H9 (cell line): Measurements from ENCODE around the gene BRSK1. TPM values are rescaled to one million over a fixed set of nuclear protein-coding genes. Genes with fewer than 3 reads are reported as not detected.

Experiments used
- DNase-seq: peaks from one replicate; pipeline ENCODE4 v3.0.0-alpha.2; 2017
- H2AFZ ChIP-seq: one replicate; pipeline ENCODE4 v1.6.1; 2013; ENCODE audit warnings: mild to moderate bottlenecking, low read length, control low read depth, moderate library complexity
- H2AK5ac ChIP-seq: 2 replicates; pipeline ENCODE4 v1.6.1; 2013; ENCODE audit warnings: low read length, control low read depth, mixed read lengths; ENCODE audit not compliant: insufficient read length
- H2BK120ac ChIP-seq: one replicate; pipeline ENCODE4 v1.6.1; 2013; ENCODE audit warnings: low read depth, mild to moderate bottlenecking, low read length, control low read depth, inconsistent platforms; ENCODE audit not compliant: poor library complexity, severe bottlenecking
- H2BK12ac ChIP-seq: 2 replicates; pipeline ENCODE4 v1.6.1; 2013; ENCODE audit warnings: low read length, control low read depth, mixed read lengths, low read depth; ENCODE audit not compliant: insufficient read length
- H2BK15ac ChIP-seq: 2 replicates; pipeline ENCODE4 v1.6.1; 2013; ENCODE audit warnings: low read depth, low read length, control low read depth
- H2BK20ac ChIP-seq: one replicate; pipeline ENCODE4 v1.6.1; 2013; ENCODE audit warnings: low read depth, mild to moderate bottlenecking, low read length, control low read depth, inconsistent platforms; ENCODE audit not compliant: poor library complexity, severe bottlenecking
- H2BK5ac ChIP-seq: 2 replicates; pipeline ENCODE4 v1.6.1; 2013; ENCODE audit warnings: low read length, control low read depth, mixed read lengths; ENCODE audit not compliant: insufficient read length
- H3K14ac ChIP-seq: 2 replicates; pipeline ENCODE4 v1.6.1; 2013; ENCODE audit warnings: low read length, control low read depth; ENCODE audit not compliant: insufficient read depth
- H3K18ac ChIP-seq: 2 replicates; pipeline ENCODE4 v1.6.1; 2013; ENCODE audit warnings: low read depth, mild to moderate bottlenecking, mixed read lengths, low read length, control low read depth; ENCODE audit not compliant: insufficient read length
- H3K23ac ChIP-seq: 2 replicates; pipeline ENCODE4 v1.6.1; 2013; ENCODE audit warnings: low read length, control low read depth, mixed read lengths, low read depth; ENCODE audit not compliant: insufficient read length
- H3K23me2 ChIP-seq: 2 replicates; pipeline ENCODE4 v1.6.1; 2013; ENCODE audit warnings: low read depth, mild to moderate bottlenecking, mixed read lengths, low read length, control low read depth; ENCODE audit not compliant: insufficient read length, poor library complexity, severe bottlenecking
- H3K27ac ChIP-seq: 2 replicates; pipeline ENCODE4 v1.5.1; 2013; ENCODE audit warnings: low read length, control low read depth, mixed read lengths, low read depth; ENCODE audit not compliant: insufficient read length
- H3K27me3 ChIP-seq: 2 replicates; pipeline ENCODE4 v1.6.1; 2013; ENCODE audit warnings: low read length, control low read depth, inconsistent platforms; ENCODE audit not compliant: insufficient read depth
- H3K4ac ChIP-seq: 2 replicates; pipeline ENCODE4 v1.6.1; 2013; ENCODE audit warnings: low read depth, mild to moderate bottlenecking, control low read depth, inconsistent platforms, low read length, moderate library complexity
- H3K4me1 ChIP-seq: 2 replicates; pipeline ENCODE4 v1.6.1; 2013; ENCODE audit warnings: low read length, control low read depth, inconsistent platforms; ENCODE audit not compliant: insufficient read depth
- H3K4me2 ChIP-seq: 2 replicates; pipeline ENCODE4 v1.6.1; 2013; ENCODE audit warnings: low read length, control low read depth, mixed read lengths; ENCODE audit not compliant: insufficient read length, insufficient read depth
- H3K56ac ChIP-seq: 2 replicates; pipeline ENCODE4 v1.6.1; 2013; ENCODE audit warnings: low read depth, mild to moderate bottlenecking, mixed read lengths, low read length, control low read depth; ENCODE audit not compliant: insufficient read length
- H3K79me1 ChIP-seq: 2 replicates; pipeline ENCODE4 v1.6.1; 2013; ENCODE audit warnings: low read depth, mild to moderate bottlenecking, moderate library complexity, low read length, control low read depth, inconsistent platforms; ENCODE audit not compliant: insufficient read depth, poor library complexity, severe bottlenecking
- H3K79me2 ChIP-seq: 2 replicates; pipeline ENCODE4 v1.6.1; 2013; ENCODE audit warnings: low read length, control low read depth, inconsistent platforms; ENCODE audit not compliant: insufficient read depth
- H3K9ac ChIP-seq: 2 replicates; pipeline ENCODE4 v1.6.1; 2013; ENCODE audit warnings: low read length, control low read depth, mixed read lengths; ENCODE audit not compliant: insufficient read length; ENCODE audit errors: extremely low read depth
- H3K9me3 ChIP-seq: one replicate; pipeline ENCODE4 v1.6.1; 2013; ENCODE audit warnings: low read depth, low read length, inconsistent platforms; ENCODE audit not compliant: control insufficient read depth
- H3T11ph ChIP-seq: one replicate; pipeline ENCODE4 v1.6.1; 2013; ENCODE audit warnings: mild to moderate bottlenecking, low read length, control low read depth, inconsistent platforms
- H4K20me1 ChIP-seq: one replicate; pipeline ENCODE4 v1.6.1; 2013; ENCODE audit not compliant: control insufficient read depth, insufficient read length, insufficient read depth
- H4K5ac ChIP-seq: 2 replicates; pipeline ENCODE4 v1.6.1; 2013; ENCODE audit warnings: low read depth, mild to moderate bottlenecking, mixed read lengths, low read length, control low read depth; ENCODE audit not compliant: insufficient read length
- H4K8ac ChIP-seq: replicated peaks from 2 replicates; pipeline ENCODE4 v1.6.1; 2013; ENCODE audit warnings: low read length, control low read depth, mixed read lengths, low read depth; ENCODE audit not compliant: insufficient read length
- H4K91ac ChIP-seq: 2 replicates; pipeline ENCODE4 v1.6.1; 2013; ENCODE audit warnings: low read depth, mild to moderate bottlenecking, moderate library complexity, mixed read lengths, low read length, control low read depth; ENCODE audit not compliant: insufficient read length
- H3K27ac Mint-ChIP-seq, 3 experiments: 2 replicates in 2 of 3; 3 replicates in 1 of 3; pipeline ENCODE4 v1.8.0; 2020 to 2021; ENCODE audit warnings: mixed read lengths in 3 of 3, mild to moderate bottlenecking in 1 of 3, moderate library complexity in 1 of 3
- H3K27me3 Mint-ChIP-seq: 2 replicates; pipeline ENCODE4 v1.8.0; 2021; ENCODE audit warnings: low read depth, mild to moderate bottlenecking, moderate library complexity, mixed read lengths
- H3K36me3 Mint-ChIP-seq, 3 experiments: 2 replicates in 2 of 3; 3 replicates in 1 of 3; pipeline ENCODE4 v1.8.0; 2020 to 2021; ENCODE audit warnings: low read depth in 3 of 3, mixed read lengths in 3 of 3; ENCODE audit not compliant: insufficient read depth in 1 of 3
- H3K4me1 Mint-ChIP-seq, 2 experiments: 2 replicates each; pipeline ENCODE4 v1.8.0; 2020; ENCODE audit warnings: mixed read lengths in 2 of 2
- H3K4me3 Mint-ChIP-seq, 2 experiments: 2 replicates in 1 of 2; 3 replicates in 1 of 2; pipeline ENCODE4 v1.8.0; 2020 to 2021; ENCODE audit warnings: mild to moderate bottlenecking in 2 of 2, mixed read lengths in 2 of 2, moderate library complexity in 1 of 2
- H3K9me3 Mint-ChIP-seq, 2 experiments: 2 replicates in 1 of 2; 3 replicates in 1 of 2; pipeline ENCODE4 v1.8.0; 2020; ENCODE audit warnings: mild to moderate bottlenecking in 2 of 2, mixed read lengths in 2 of 2, moderate library complexity in 1 of 2
- WGBS: extraction: QIAGEN DNeasy Blood & Tissue Kit; methylation state at CpG from one replicate; pipeline ENCODE4 v1.1.7; 2013; ENCODE audit warnings: missing lambda C conversion rate, low lambda C conversion rate, mixed read lengths; ENCODE audit not compliant: insufficient read length; ENCODE audit errors: extremely low coverage; 5-methylcytosine and 5-hydroxymethylcytosine counted together
- total RNA-seq: library from RNA; stranded (reverse); gene quantifications from 2 replicates; pipeline ENCODE4 v1.2.1, GENCODE V29; 2021
- TF ChIP-seq, protein P1 (sequence below): fragments of 200-600 bp; sonication (generic); conservative IDR thresholded peaks from 3 replicates; pipeline ENCODE4 v1.8.0; 2021; ENCODE audit warnings: antibody characterized with exemption, mild to moderate bottlenecking

BRSK1 gene
- total RNA-seq, 1 experiment from 2014 or later: 43.5 TPM

DNA sequence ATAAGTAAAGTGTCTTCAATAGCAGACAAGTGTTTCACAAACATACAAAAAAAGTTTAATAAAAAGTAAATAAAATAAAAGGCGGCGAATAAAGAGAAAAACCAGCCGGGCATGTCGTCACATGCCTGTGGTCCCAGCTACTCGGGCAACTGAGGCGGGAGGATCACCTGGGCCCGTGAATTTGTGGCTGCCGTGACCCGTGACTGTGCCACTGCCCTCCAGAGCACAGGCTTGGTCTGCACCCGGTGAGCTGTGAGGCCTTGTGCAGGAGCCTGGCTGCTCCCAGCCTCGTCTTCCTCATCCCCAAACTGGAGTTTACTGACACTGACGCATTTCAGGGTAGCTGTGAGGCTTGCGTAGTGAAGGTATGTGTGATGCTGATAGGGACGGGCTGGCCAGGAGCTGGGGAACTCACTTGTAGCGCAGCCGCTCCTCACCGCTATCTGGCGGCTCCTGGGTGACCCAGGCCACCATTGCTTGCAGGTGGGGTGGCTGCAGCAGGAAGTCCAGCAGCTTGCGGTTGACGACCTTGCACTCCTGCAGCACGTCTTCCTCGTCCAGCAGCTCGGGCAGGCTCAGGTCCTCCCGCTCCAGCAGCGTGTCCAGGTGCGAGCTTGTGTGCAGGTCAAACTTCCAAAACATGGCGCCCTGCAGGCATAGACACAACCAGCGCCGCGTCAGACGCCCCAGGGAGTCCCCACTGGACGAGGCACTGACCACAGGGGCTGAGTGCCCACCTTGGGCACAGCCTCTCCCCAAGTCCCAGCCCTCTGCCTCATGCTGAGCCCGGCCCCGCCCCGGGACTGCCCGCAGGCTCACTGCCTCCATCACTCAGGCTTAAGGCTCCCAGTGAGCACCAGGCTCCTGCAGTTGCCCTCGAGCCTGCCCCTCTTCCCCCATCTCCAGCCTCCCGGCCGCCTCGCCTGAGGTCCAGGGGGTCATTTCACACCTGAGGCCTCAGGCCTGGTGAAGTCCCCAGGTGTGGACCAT, 37.0 kb upstream of the BRSK1 start:
- Histone ChIP-seq H3K27me3 (no peaks in the 10 kb centered on the region), H3K9me3 (no peaks in the 10 kb centered on the region), H2AFZ (no peak overlapping the region), H2BK120ac (no peak overlapping the region), H3K27ac (no peak overlapping the region), H3K4me2 (no peak overlapping the region), H3K4me1 (no peaks in the 10 kb centered on the region), H4K5ac (no peak overlapping the region), H3K79me2 (peaks cover 10% of the 10 kb centered on the region; the same call in 1 of the 2 replicates), H3K56ac (no peak overlapping the region), H3K4ac (no peak overlapping the region), H3T11ph (no peak overlapping the region), H3K23me2 (no peaks in the 10 kb centered on the region), H2BK12ac (no peak overlapping the region), H2BK15ac (no peak overlapping the region), H4K8ac (no peak overlapping the region), H2AK5ac (no peak overlapping the region), H3K23ac (no peak overlapping the region), H2BK20ac (no peak overlapping the region), H3K9ac (no peak overlapping the region), H3K18ac (no peak overlapping the region), H3K79me1 (no peaks in the 10 kb centered on the region), H2BK5ac (no peak overlapping the region), H4K91ac (no peak overlapping the region), H3K14ac (no peak overlapping the region), H4K20me1 (no peaks in the 10 kb centered on the region)
- Mint-ChIP-seq H3K36me3 (peaks cover 10 to 44% (median 40%) of the 10 kb centered on the region in 3 experiments; a peak in 6 of 7 replicates), H3K4me1 (peaks cover 0 to 3% of the 10 kb centered on the region in 2 experiments; a peak in 1 of 4 replicates), H3K9me3 (no peaks in the 10 kb centered on the region), H3K4me3 (no peak overlapping the region), H3K27me3 (no peaks in the 10 kb centered on the region; the same call in 1 of the 2 replicates), H3K27ac (peak overlapping the region in 2 of 3 experiments; percentile 23 to 70; a peak in 1 of 7 replicates)
- TF ChIP-seq, protein P1, sequence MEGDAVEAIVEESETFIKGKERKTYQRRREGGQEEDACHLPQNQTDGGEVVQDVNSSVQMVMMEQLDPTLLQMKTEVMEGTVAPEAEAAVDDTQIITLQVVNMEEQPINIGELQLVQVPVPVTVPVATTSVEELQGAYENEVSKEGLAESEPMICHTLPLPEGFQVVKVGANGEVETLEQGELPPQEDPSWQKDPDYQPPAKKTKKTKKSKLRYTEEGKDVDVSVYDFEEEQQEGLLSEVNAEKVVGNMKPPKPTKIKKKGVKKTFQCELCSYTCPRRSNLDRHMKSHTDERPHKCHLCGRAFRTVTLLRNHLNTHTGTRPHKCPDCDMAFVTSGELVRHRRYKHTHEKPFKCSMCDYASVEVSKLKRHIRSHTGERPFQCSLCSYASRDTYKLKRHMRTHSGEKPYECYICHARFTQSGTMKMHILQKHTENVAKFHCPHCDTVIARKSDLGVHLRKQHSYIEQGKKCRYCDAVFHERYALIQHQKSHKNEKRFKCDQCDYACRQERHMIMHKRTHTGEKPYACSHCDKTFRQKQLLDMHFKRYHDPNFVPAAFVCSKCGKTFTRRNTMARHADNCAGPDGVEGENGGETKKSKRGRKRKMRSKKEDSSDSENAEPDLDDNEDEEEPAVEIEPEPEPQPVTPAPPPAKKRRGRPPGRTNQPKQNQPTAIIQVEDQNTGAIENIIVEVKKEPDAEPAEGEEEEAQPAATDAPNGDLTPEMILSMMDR: no peak
- no CpG with 5 or more reads among the region's 40 CpGs for WGBS
- DNase-seq: no peak
